Liver (tissue), 9 donors: Measurements from ENCODE around the gene ARIH2. TPM values are rescaled to one million over a fixed set of nuclear protein-coding genes. Genes with fewer than 3 reads are reported as not detected.

Experiments used
- DNase-seq: peaks from one replicate; pipeline ENCODE4 v3.0.0-alpha.2; 2017; ENCODE audit warnings: low spot score
- H3K27ac ChIP-seq, 2 donors: one replicate each; pipeline ENCODE4 v1.7.0; 2013; ENCODE audit warnings: inconsistent platforms in 2 of 2, low read length in 2 of 2, control low read depth in 1 of 2, low read depth in 1 of 2, mild to moderate bottlenecking in 1 of 2
- H3K27me3 ChIP-seq, 4 donors: one replicate each; pipeline versions ENCODE4 v1.6.1 to v1.7.0; 2013; ENCODE audit warnings: low read length in 3 of 4, inconsistent platforms in 1 of 4, mild to moderate bottlenecking in 1 of 4, moderate library complexity in 1 of 4; ENCODE audit not compliant: control insufficient read depth in 4 of 4, insufficient read depth in 4 of 4
- H3K36me3 ChIP-seq, 4 donors: one replicate each; pipeline versions ENCODE4 v1.6.1 to v1.7.0; 2013; ENCODE audit warnings: low read length in 3 of 4, mild to moderate bottlenecking in 3 of 4, low read depth in 1 of 4, moderate library complexity in 1 of 4; ENCODE audit not compliant: control insufficient read depth in 4 of 4, insufficient read depth in 3 of 4
- H3K4me1 ChIP-seq, 4 donors: one replicate each; pipeline versions ENCODE4 v1.6.1 to v1.7.0; 2013; ENCODE audit warnings: low read length in 3 of 4, mild to moderate bottlenecking in 3 of 4, moderate library complexity in 1 of 4; ENCODE audit not compliant: control insufficient read depth in 4 of 4, insufficient read depth in 4 of 4
- H3K4me3 ChIP-seq, 3 donors: one replicate each; pipeline versions ENCODE4 v1.6.1 to v1.7.0; 2013; ENCODE audit warnings: low read length in 3 of 3, control low read depth in 1 of 3, low read depth in 1 of 3, mild to moderate bottlenecking in 1 of 3
- H3K9ac ChIP-seq, 2 donors: one replicate each; pipeline ENCODE4 v1.7.0; 2013; ENCODE audit warnings: low read length in 2 of 2, mild to moderate bottlenecking in 2 of 2, moderate library complexity in 2 of 2, control low read depth in 1 of 2, low read depth in 1 of 2
- H3K9me3 ChIP-seq, 4 donors: one replicate each; pipeline versions ENCODE4 v1.6.1 to v1.7.0; 2013; ENCODE audit warnings: low read length in 3 of 4; ENCODE audit not compliant: control insufficient read depth in 4 of 4
- EGR1 ChIP-seq, 2 donors: IDR thresholded peaks; 2 replicates each; pipeline ENCODE4 v1.6.1; 2016 to 2018; ENCODE audit warnings: antibody characterized with exemption in 2 of 2, low read depth in 2 of 2
- FOXA1 ChIP-seq: IDR thresholded peaks from 2 replicates; pipeline ENCODE4 v1.6.1; 2016; ENCODE audit warnings: antibody characterized with exemption
- FOXA2 ChIP-seq: IDR thresholded peaks from 2 replicates; pipeline ENCODE4 v1.6.1; 2016; ENCODE audit warnings: antibody characterized with exemption
- GABPA ChIP-seq, 2 donors: IDR thresholded peaks in 1 of 2; conservative IDR thresholded peaks in 1 of 2; 2 replicates each; pipeline ENCODE4 v1.6.1; 2016; ENCODE audit warnings: antibody characterized with exemption in 2 of 2, mild to moderate bottlenecking in 1 of 2, moderate library complexity in 1 of 2
- HNF4A ChIP-seq, 2 donors: conservative IDR thresholded peaks; 2 replicates each; pipeline ENCODE4 v1.6.1; 2016; ENCODE audit warnings: antibody characterized with exemption in 2 of 2, mild to moderate bottlenecking in 2 of 2
- HNF4G ChIP-seq: IDR thresholded peaks from 2 replicates; pipeline ENCODE4 v1.6.1; 2016; ENCODE audit warnings: antibody characterized with exemption
- JUND ChIP-seq, 2 donors: IDR thresholded peaks; 2 replicates each; pipeline ENCODE4 v1.6.1; 2016; ENCODE audit warnings: antibody characterized with exemption in 2 of 2
- NR2F2 ChIP-seq: IDR thresholded peaks from 2 replicates; pipeline ENCODE4 v1.6.1; 2016; ENCODE audit warnings: antibody characterized with exemption
- RAD21 ChIP-seq, 2 donors: IDR thresholded peaks; 2 replicates each; pipeline ENCODE4 v1.6.1; 2016; ENCODE audit warnings: antibody characterized with exemption in 2 of 2, mild to moderate bottlenecking in 2 of 2
- RXRA ChIP-seq, 2 donors: IDR thresholded peaks; 2 replicates each; pipeline ENCODE4 v1.6.1; 2017 to 2018; ENCODE audit warnings: antibody characterized with exemption in 2 of 2, mild to moderate bottlenecking in 1 of 2
- SP1 ChIP-seq: IDR thresholded peaks from 2 replicates; pipeline ENCODE4 v1.6.1; 2018; ENCODE audit warnings: antibody characterized with exemption, mild to moderate bottlenecking
- TAF1 ChIP-seq: conservative IDR thresholded peaks from 2 replicates; pipeline ENCODE4 v1.6.1; 2016; ENCODE audit warnings: antibody characterized with exemption, mild to moderate bottlenecking
- YY1 ChIP-seq: IDR thresholded peaks from 2 replicates; pipeline ENCODE4 v1.6.1; 2016; ENCODE audit warnings: antibody characterized with exemption, mild to moderate bottlenecking
- WGBS: extraction: QIAGEN DNeasy Blood & Tissue Kit; methylation state at CpG from one replicate; pipeline ENCODE4 v1.1.7; 2013; 5-methylcytosine and 5-hydroxymethylcytosine counted together
- polyA plus RNA-seq, 2 donors: library from polyadenylated mRNA; stranded (reverse) in 1 of 2; unstranded in 1 of 2; fragments of 200-250 nt in 1 of 2; fragments of >200 nt in 1 of 2; fragmentation: Nextera tagmentation in 1 of 2; extraction: Ambion mirVana in 1 of 2; gene quantifications; one replicate each; pipeline versions ENCODE4 v1.2.1 to v1.2.3, GENCODE V29; 2013 to 2015
- total RNA-seq, 2 donors: library from RNA; depleted of rRNA; stranded (reverse); fragments of >200 nt; gene quantifications; one replicate each; pipeline ENCODE4 v1.2.3, GENCODE V29; 2014
- TF ChIP-seq, protein P1 (sequence below): IDR thresholded peaks from 2 replicates; pipeline ENCODE4 v1.6.1; 2016; ENCODE audit warnings: antibody characterized with exemption
- TF ChIP-seq, protein P2 (sequence below): IDR thresholded peaks from 2 replicates; pipeline ENCODE4 v1.6.1; 2016; ENCODE audit warnings: antibody characterized with exemption
- TF ChIP-seq, protein P3 (sequence below): IDR thresholded peaks from 2 replicates; pipeline ENCODE4 v1.6.1; 2016; ENCODE audit warnings: antibody characterized with exemption, mild to moderate bottlenecking
- TF ChIP-seq, protein P4 (sequence below): fragments of 150-350 bp; IDR thresholded peaks from 2 replicates; pipeline ENCODE4 v1.5.1; 2017; ENCODE audit warnings: improper control_type of control experiment, low read depth, low read length; ENCODE audit not compliant: missing input control
- donor health status: healthy.
- donor health status: healthy.
- donor health status: healthy.
- donor health status: healthy.
- donor health status: healthy.

ARIH2 gene
- total and polyA plus RNA-seq, 4 donors, result 24.8 to 63.5 (median 31.0) TPM

DNA sequence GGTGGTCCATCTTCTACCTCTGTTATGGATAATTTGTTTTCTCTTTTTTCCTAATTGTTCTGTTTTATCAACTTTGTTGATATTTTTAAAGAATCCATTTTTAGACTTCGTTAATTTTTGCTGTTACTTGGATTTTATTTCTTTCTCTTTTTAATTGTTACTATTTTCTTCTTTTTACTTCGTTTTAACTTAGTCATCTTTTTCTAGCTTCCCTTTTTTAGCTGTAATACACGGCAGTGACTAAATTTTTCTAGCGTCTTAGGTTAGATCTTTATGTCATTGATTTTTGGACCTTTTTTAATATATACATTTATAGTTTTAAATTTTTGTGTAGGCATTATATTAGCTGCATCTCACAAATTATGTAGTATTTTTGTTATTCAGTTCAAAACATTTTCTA, 33.1 kb downstream of the ARIH2 start:
- H3K9me3 ChIP-seq, result no peaks in the 10 kb centered on the region
- H3K36me3 ChIP-seq, result peaks cover 0 to 6% (median 5%) of the 10 kb centered on the region in 4 donors
- H3K27me3 ChIP-seq, result no peaks in the 10 kb centered on the region
- no peak overlapping the region for H3K9ac ChIP-seq
- WGBS, result 85% methylated on average over 4 of the region's 4 CpGs
- TF ChIP-seq TAF1, result no peak
- TF ChIP-seq GABPA (IDR thresholded peaks at IDR 0.05 in 1 of 2, conservative IDR thresholded peaks at IDR 0.05 in 1 of 2), result no peak
- no peak for TF ChIP-seq HNF4G
- TF ChIP-seq, protein P1, sequence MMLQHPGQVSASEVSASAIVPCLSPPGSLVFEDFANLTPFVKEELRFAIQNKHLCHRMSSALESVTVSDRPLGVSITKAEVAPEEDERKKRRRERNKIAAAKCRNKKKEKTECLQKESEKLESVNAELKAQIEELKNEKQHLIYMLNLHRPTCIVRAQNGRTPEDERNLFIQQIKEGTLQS, result no peak
- no peak for TF ChIP-seq EGR1 (IDR thresholded peaks at IDR 0.05; ENCODE audit: low read depth in 2 of 2)
- no peak for TF ChIP-seq FOXA1
- TF ChIP-seq NR2F2, result no peak
- TF ChIP-seq RXRA (IDR thresholded peaks at IDR 0.05), result no peak
- no peak for TF ChIP-seq YY1
- TF ChIP-seq SP1, result no peak
- no peak for TF ChIP-seq FOXA2
- TF ChIP-seq, protein P2, sequence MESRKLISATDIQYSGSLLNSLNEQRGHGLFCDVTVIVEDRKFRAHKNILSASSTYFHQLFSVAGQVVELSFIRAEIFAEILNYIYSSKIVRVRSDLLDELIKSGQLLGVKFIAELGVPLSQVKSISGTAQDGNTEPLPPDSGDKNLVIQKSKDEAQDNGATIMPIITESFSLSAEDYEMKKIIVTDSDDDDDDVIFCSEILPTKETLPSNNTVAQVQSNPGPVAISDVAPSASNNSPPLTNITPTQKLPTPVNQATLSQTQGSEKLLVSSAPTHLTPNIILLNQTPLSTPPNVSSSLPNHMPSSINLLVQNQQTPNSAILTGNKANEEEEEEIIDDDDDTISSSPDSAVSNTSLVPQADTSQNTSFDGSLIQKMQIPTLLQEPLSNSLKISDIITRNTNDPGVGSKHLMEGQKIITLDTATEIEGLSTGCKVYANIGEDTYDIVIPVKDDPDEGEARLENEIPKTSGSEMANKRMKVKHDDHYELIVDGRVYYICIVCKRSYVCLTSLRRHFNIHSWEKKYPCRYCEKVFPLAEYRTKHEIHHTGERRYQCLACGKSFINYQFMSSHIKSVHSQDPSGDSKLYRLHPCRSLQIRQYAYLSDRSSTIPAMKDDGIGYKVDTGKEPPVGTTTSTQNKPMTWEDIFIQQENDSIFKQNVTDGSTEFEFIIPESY, result no peak
- TF ChIP-seq, protein P3, sequence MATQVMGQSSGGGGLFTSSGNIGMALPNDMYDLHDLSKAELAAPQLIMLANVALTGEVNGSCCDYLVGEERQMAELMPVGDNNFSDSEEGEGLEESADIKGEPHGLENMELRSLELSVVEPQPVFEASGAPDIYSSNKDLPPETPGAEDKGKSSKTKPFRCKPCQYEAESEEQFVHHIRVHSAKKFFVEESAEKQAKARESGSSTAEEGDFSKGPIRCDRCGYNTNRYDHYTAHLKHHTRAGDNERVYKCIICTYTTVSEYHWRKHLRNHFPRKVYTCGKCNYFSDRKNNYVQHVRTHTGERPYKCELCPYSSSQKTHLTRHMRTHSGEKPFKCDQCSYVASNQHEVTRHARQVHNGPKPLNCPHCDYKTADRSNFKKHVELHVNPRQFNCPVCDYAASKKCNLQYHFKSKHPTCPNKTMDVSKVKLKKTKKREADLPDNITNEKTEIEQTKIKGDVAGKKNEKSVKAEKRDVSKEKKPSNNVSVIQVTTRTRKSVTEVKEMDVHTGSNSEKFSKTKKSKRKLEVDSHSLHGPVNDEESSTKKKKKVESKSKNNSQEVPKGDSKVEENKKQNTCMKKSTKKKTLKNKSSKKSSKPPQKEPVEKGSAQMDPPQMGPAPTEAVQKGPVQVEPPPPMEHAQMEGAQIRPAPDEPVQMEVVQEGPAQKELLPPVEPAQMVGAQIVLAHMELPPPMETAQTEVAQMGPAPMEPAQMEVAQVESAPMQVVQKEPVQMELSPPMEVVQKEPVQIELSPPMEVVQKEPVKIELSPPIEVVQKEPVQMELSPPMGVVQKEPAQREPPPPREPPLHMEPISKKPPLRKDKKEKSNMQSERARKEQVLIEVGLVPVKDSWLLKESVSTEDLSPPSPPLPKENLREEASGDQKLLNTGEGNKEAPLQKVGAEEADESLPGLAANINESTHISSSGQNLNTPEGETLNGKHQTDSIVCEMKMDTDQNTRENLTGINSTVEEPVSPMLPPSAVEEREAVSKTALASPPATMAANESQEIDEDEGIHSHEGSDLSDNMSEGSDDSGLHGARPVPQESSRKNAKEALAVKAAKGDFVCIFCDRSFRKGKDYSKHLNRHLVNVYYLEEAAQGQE, result no peak
- H3K4me3 ChIP-seq, result no peak overlapping the region
- no peak for DNase-seq
- no peaks in the 10 kb centered on the region for H3K4me1 ChIP-seq
- H3K27ac ChIP-seq, result no peak overlapping the region

DNA sequence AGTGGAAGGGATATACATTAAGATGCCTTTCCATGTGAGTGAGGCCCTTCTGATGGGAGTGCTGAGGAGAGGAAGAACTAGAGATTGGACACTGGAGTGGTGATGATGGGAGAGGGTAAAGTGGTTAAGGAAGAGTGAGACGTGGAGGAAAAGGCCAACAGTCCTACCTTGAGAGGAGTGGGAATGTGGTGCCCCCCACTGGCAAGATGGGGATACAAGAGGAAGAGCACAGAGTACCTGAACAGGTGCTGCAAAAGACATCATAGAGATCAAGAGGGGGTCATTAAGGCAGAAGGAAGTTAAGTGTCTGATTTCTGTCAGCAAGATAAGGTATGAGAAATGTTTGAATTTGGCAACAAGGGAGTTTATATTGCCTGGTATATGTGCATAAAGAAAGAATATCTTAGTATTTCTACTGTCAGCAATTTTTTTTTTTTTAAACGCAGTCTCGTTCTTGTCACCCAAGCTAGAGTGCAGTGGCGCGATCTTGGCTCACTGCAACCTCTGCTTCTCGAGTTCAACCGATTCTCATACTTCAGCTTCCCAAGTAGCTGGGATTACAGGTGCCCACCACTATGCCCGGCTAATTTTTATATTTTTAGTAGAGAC, 34.0 kb downstream of the ARIH2 start:
- Histone ChIP-seq H3K27me3 (no peaks in the 10 kb centered on the region), H3K36me3 (peaks cover 0 to 5% (median 4%) of the 10 kb centered on the region in 4 donors), H3K9ac (no peak overlapping the region), H3K4me1 (no peaks in the 10 kb centered on the region), H3K27ac (no peak overlapping the region), H3K4me3 (no peak overlapping the region), H3K9me3 (no peaks in the 10 kb centered on the region)
- DNase-seq, result peak; percentile 48
- 85% methylated on average over 8 of the region's 8 CpGs for WGBS
- TF ChIP-seq RAD21 (IDR thresholded peaks at IDR 0.05), result peak; percentile 72 to 80
- TF ChIP-seq, protein P3, result no peak
- TF ChIP-seq EGR1 (IDR thresholded peaks at IDR 0.05; ENCODE audit: low read depth in 2 of 2), result no peak
- TF ChIP-seq TAF1, result no peak
- TF ChIP-seq, protein P4, sequence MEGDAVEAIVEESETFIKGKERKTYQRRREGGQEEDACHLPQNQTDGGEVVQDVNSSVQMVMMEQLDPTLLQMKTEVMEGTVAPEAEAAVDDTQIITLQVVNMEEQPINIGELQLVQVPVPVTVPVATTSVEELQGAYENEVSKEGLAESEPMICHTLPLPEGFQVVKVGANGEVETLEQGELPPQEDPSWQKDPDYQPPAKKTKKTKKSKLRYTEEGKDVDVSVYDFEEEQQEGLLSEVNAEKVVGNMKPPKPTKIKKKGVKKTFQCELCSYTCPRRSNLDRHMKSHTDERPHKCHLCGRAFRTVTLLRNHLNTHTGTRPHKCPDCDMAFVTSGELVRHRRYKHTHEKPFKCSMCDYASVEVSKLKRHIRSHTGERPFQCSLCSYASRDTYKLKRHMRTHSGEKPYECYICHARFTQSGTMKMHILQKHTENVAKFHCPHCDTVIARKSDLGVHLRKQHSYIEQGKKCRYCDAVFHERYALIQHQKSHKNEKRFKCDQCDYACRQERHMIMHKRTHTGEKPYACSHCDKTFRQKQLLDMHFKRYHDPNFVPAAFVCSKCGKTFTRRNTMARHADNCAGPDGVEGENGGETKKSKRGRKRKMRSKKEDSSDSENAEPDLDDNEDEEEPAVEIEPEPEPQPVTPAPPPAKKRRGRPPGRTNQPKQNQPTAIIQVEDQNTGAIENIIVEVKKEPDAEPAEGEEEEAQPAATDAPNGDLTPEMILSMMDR, result peak; percentile 39
- TF ChIP-seq SP1, result no peak
- TF ChIP-seq JUND (IDR thresholded peaks at IDR 0.05), result no peak
- TF ChIP-seq RXRA (IDR thresholded peaks at IDR 0.05), result no peak
- TF ChIP-seq, protein P2, result no peak
- TF ChIP-seq HNF4A (conservative IDR thresholded peaks at IDR 0.05), result no peak
